GM19455 (cell line): ENCODE results near the gene IFT88.

Source experiments
- ATAC-seq: cut with Tn5 transposase; IDR thresholded peaks from one replicate; pipeline ENCODE4 v1.9.1; 2021; ENCODE audit not compliant: unreplicated experiment

Gene IFT88

DNA sequence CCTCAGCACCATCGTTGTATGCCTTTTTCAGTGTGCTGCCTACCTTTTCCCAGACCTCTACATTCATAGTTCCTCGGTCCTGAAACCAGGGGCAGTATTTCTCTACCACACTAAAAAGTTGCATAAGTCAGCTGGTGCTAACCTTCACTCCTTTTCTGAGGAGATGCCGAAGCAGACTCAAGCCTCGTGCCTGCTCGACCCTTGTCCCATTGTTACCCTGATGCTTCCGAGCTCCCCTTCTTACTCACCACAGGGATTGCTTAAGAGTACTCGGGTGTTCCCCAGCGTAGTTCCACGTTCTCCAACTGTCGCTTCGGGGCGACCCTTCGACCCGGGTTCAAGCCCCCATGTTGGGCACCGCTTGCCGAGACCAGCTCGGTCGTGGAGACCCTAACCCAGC is 117.6 kb downstream of the IFT88 start:
- no peak for ATAC-seq

DNA sequence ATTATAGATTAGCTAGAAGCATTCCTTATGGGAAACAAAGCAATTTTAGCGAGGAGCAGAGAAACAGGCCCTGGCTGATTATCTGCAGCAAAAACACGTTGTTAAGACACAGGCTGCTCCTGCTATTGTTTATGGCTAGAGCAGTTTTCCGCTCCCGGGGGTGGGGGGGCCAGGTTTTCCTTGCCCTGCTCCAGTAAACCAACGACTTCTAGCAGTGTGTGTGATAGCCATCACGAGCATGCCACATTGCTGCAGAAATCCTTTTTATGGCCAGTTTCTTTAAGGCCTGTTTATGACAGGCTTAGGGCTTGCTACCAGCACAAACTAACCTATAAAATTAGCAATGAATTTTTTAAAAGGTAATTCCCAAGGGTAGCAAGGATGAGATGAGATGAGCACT is 118.1 kb downstream of the IFT88 start:
- ATAC-seq = no peak

GRCh38 chr13:20686167-20686566 is 119.2 kb downstream of the IFT88 start:
- ATAC-seq = no peak

DNA sequence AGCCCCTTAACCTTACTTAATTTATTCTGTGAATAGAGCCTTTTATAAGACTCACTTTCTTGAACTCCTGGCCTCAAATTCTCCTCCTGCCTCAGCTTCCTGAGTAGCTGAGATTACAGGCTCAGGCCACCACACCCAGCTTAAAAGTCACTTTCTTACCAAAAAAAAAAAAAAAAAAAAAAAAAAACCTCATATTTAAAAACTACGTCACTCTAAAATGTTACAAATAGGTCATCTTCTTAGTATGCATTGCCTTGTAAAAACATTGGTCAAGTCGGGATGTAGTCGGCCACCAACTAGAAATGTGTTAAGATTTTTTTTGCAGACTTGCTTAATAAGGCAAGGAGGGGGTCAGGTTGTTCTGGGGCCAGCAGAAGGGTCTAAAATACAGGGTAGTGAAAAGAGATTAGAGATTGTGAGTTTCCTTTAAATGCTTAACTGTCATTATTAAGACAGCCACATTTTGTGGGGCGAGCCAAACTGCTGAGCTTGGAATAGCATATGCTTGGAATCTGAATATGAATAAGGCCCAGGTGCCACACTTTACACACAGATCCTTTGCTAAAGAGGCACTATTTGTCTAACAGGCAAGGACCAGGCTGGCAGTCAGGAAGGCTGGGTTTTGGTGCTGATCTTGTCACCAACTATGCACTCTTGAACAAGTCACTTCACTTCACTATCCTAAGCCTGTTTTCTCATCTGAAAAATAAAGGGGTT is 120.1 kb downstream of the IFT88 start:
- ATAC-seq = no peak

DNA sequence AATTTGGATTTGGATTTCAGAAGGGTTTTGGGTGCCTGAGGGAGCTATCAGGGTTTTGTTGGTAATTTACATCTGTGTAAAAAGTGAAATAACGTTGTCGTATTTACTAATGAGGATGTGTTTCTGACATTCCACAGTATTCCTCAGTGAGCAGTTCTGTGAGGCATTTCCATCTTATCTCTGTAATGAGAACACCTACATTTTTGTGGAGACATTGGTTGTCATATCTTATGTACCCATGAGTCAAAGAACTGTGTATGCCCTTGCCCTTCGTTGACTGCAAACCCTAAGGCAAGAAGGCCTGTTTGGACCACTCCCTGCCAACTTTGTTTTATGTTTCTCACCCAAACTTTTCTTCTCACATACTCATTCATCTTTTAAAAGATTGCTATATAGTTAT is 122.3 kb downstream of the IFT88 start:
- ATAC-seq = no peak

GRCh38 chr13:20691616-20692015 is 124.7 kb downstream of the IFT88 start:
- no peak for ATAC-seq

GRCh38 chr13:20696073-20696472 is 129.1 kb downstream of the IFT88 start:
- ATAC-seq = no peak

DNA sequence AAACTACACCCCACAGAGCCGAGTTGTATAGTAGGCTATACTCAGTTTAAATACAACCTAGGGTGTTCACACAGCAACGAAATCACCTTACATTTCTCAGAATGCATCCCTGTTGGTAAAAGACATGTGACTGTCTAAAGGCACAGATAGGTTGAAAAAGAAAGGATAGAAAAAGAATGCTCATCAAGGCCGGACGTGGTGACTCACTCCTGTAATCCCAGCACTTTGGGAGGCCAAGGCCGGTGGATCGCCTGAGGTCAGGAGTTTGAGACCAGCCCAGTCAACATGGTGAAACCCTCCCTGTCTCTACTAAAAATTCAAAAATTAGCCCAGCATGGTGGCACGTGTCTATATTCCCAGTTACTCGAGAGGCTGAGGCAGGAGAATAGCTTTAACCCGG is 132.8 kb downstream of the IFT88 start:
- ATAC-seq = no peak

DNA sequence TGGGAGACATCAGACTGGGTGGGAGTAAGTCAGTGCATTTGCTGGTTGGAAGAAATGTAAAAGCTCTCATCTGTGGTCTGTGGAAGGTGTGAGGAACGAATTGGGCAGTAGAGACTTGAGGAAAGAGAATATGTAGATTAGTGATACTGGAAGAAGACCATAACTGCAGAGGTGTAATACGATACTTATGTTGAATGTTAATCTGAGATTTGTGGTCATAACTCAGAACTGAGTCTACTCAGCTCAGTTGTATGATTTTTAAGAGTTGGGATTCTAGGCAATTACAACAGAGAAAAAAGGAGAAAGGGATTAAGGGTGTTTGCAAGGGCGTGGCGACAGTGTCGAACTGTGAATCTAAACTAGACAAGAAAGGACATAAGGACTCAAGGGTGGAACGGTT is 133.3 kb downstream of the IFT88 start:
- no peak for ATAC-seq

DNA sequence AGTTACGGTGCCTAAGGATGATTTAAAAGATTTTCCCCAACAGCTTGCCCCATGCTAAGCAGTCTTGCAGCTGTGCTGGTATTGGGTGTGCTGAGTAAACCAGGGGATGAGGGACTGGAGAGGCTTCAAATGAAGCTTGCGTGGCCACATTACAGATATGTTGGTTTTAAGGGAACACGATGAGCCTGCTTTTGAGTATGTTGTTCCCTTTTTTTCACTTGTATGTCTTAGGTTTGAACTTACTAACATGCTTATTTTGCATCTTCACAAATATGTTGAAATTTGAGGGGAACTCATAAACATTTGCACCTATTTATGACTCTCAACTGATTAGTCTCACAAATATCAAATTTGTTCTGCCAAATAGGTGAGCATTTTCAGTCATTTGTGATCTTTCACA is 134.5 kb downstream of the IFT88 start:
- no peak for ATAC-seq

GRCh38 chr13:20702530-20702914 is 135.6 kb downstream of the IFT88 start:
- ATAC-seq = no peak

- peak; percentile 33 for ATAC-seq
Observed at GRCh38 chr13:20702915-20703779, 136.2 kb downstream of the IFT88 start, which contains the start of gene IL17D. IL17D (plus strand) TSS chr13:20703699; CDS start chr13:20704002, 303 bp downstream.

DNA sequence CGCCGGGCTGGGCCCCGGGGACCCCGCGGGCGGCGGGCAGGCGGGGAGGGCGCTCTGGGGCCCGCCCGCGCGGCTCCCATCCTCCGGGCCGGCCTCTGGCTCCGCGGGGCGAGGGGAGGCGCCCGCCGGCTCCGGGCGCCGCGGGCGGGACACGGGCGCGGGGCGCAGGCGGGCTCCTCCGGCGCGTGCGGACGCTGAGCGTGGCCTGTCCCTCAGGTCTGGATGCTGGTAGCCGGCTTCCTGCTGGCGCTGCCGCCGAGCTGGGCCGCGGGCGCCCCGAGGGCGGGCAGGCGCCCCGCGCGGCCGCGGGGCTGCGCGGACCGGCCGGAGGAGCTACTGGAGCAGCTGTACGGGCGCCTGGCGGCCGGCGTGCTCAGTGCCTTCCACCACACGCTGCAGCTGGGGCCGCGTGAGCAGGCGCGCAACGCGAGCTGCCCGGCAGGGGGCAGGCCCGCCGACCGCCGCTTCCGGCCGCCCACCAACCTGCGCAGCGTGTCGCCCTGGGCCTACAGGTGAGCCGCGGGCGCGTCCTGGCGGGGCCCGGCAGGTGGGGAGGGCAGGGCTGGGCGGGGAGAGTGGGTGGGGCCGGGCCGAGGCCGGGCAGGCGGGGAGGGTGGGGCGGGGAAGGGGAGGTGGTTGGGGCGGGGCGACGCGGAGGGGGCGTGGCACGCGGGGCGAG is 137.0 kb downstream of the IFT88 start:
- peak; percentile 86 for ATAC-seq

DNA sequence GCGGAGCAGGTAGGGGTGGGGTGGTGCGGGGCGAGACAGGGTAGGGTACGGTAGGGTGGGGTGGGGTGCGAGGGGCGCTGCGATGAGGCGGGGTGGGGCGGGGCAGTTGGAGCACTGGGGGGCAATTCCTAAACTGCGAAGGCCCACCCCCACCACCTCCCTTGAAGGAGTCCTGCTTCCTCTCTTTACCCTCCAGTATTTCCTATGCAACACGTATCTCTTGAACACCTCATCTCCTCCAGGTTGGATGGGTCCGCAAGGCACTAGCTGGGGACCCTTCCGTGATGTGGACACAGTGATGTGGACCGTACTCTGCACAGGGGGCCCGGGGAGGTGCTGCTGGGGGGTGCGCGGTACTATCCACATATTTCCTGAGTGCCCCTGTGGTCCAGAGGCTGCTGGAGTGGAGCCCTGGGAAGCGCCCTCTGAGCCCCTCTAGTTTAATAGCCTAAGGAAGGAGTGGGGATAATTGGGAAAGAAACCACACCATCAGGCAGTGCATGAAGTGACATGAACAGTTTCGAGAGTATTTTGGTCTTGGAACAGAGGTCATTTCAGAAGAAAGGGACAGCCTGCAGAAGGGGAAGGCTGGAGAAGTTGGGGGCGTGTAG is 137.6 kb downstream of the IFT88 start:
- ATAC-seq = no peak

- ATAC-seq = no peak
Observed at GRCh38 chr13:20706661-20707060, 139.7 kb downstream of the IFT88 start.

GRCh38 chr13:20708216-20708615 is 141.3 kb downstream of the IFT88 start:
- no peak for ATAC-seq

- no peak for ATAC-seq
Observed at GRCh38 chr13:20709369-20709768, 142.4 kb downstream of the IFT88 start.

GRCh38 chr13:20709782-20710181 is 142.8 kb downstream of the IFT88 start:
- ATAC-seq = no peak

GRCh38 chr13:20711301-20712044 is 144.5 kb downstream of the IFT88 start:
- ATAC-seq = no peak

DNA sequence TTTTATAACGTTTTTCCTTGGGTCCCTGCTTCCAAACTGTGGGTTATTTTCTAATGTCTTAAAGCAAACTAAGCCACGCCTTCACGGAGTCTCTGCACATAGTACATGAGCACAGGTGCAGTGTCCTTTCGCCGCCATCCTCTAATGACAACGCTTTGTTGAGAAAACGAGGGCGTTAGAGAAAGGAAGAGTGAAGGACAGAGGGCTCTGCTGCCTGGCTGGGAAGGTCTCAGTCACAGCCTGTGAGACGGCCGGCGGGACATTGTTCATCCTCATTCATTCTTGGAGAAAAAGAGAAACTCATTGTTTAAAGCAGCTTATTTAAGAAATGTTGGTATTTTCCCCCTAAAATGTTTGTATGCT is 146.0 kb downstream of the IFT88 start:
- ATAC-seq = no peak

DNA sequence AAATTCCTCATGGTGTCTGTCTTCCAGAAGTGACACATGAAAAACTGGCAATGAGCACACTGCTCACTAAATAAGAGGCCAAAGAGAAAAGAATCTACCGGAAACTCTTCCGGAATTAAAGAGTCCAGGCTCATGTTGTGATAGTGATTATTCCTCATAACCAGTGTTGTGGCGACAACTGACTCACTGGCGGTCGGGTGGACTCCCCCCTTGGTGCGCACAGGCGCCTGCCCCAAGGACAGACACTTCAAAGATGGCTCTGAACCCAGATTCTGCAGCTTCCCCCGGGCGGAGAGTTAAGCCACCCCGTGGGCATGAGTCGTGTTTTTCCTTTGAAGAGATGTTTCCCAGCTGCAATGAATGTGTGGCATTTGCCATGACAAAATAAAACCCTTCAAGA is 146.8 kb downstream of the IFT88 start:
- no peak for ATAC-seq
